ENCODE data around the gene L2HGDH. TPM values are rescaled to one million over a fixed set of nuclear protein-coding genes. Genes with fewer than 3 reads are reported as not detected.

L2HGDH gene
- total and polyA plus RNA-seq, 9 of the 15 experiments (the other 6 are each of a cell fraction or from before 2014, with no cell fraction given) = 1.7 to 16.1 (median 10.5) TPM

DNA sequence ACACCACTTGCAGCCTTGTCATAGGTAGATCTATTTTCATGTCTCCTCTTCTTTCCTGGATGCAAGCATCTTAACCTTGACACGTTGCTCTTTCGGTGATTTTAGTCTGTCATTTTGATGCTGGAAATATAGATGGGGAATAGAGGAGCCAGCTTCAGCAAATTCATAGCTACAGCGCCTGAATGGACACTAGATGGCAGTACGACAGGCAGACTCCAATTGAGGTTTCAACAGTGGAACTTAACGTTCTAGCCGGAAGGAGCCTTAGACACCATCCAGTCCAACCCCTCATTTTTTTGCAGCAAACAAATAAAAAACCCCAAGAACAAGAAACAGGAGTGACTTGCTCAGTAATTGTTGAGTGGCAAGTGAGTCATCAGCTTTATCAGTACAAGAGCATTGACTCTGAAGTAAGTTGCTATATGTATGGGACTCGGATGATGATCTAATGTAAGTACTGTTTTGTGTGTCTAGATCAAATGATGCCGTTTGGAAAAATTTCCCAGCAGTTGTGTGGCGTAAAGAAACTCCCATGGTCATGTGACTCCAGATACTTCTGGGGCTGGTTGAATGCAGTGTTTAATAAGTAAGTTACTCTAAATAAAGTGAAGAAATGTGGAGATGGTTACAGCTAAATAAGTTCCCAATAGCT lies 9.1 kb upstream of the L2HGDH start (continued):
- TF ChIP-seq, protein P1, sequence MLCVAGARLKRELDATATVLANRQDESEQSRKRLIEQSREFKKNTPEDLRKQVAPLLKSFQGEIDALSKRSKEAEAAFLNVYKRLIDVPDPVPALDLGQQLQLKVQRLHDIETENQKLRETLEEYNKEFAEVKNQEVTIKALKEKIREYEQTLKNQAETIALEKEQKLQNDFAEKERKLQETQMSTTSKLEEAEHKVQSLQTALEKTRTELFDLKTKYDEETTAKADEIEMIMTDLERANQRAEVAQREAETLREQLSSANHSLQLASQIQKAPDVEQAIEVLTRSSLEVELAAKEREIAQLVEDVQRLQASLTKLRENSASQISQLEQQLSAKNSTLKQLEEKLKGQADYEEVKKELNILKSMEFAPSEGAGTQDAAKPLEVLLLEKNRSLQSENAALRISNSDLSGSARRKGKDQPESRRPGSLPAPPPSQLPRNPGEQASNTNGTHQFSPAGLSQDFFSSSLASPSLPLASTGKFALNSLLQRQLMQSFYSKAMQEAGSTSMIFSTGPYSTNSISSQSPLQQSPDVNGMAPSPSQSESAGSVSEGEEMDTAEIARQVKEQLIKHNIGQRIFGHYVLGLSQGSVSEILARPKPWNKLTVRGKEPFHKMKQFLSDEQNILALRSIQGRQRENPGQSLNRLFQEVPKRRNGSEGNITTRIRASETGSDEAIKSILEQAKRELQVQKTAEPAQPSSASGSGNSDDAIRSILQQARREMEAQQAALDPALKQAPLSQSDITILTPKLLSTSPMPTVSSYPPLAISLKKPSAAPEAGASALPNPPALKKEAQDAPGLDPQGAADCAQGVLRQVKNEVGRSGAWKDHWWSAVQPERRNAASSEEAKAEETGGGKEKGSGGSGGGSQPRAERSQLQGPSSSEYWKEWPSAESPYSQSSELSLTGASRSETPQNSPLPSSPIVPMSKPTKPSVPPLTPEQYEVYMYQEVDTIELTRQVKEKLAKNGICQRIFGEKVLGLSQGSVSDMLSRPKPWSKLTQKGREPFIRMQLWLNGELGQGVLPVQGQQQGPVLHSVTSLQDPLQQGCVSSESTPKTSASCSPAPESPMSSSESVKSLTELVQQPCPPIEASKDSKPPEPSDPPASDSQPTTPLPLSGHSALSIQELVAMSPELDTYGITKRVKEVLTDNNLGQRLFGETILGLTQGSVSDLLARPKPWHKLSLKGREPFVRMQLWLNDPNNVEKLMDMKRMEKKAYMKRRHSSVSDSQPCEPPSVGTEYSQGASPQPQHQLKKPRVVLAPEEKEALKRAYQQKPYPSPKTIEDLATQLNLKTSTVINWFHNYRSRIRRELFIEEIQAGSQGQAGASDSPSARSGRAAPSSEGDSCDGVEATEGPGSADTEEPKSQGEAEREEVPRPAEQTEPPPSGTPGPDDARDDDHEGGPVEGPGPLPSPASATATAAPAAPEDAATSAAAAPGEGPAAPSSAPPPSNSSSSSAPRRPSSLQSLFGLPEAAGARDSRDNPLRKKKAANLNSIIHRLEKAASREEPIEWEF (CRISPR knock-in tag; IDR thresholded peaks at IDR 0.05) = no peak
- TF ChIP-seq ZNF239 (CRISPR knock-in tag; IDR thresholded peaks at IDR 0.05) (no peak), MXI1 (IDR thresholded peaks at IDR 0.05; ENCODE audit: low read depth, low read length) (no peak), ADNP (tag; IDR thresholded peaks at IDR 0.05) (no peak), POLR2AphosphoS5 (IDR thresholded peaks at IDR 0.05; ENCODE audit: control insufficient read depth, insufficient read depth, low read depth, low read length) (no peak), SNRNP70 (optimal IDR thresholded peaks at IDR 0.05; ENCODE audit: low read depth, low read length) (no peak), YBX1 (IDR thresholded peaks at IDR 0.05) (no peak), MED1 (CRISPR knock-in tag; IDR thresholded peaks at IDR 0.05; ENCODE audit: borderline replicate concordance) (no peak), ZFPM2 (CRISPR knock-in tag; IDR thresholded peaks at IDR 0.05) (no peak), ZNF699 (CRISPR knock-in tag; IDR thresholded peaks at IDR 0.05; ENCODE audit: insufficient replicate concordance) (no peak)
- TF ChIP-seq, protein P2, sequence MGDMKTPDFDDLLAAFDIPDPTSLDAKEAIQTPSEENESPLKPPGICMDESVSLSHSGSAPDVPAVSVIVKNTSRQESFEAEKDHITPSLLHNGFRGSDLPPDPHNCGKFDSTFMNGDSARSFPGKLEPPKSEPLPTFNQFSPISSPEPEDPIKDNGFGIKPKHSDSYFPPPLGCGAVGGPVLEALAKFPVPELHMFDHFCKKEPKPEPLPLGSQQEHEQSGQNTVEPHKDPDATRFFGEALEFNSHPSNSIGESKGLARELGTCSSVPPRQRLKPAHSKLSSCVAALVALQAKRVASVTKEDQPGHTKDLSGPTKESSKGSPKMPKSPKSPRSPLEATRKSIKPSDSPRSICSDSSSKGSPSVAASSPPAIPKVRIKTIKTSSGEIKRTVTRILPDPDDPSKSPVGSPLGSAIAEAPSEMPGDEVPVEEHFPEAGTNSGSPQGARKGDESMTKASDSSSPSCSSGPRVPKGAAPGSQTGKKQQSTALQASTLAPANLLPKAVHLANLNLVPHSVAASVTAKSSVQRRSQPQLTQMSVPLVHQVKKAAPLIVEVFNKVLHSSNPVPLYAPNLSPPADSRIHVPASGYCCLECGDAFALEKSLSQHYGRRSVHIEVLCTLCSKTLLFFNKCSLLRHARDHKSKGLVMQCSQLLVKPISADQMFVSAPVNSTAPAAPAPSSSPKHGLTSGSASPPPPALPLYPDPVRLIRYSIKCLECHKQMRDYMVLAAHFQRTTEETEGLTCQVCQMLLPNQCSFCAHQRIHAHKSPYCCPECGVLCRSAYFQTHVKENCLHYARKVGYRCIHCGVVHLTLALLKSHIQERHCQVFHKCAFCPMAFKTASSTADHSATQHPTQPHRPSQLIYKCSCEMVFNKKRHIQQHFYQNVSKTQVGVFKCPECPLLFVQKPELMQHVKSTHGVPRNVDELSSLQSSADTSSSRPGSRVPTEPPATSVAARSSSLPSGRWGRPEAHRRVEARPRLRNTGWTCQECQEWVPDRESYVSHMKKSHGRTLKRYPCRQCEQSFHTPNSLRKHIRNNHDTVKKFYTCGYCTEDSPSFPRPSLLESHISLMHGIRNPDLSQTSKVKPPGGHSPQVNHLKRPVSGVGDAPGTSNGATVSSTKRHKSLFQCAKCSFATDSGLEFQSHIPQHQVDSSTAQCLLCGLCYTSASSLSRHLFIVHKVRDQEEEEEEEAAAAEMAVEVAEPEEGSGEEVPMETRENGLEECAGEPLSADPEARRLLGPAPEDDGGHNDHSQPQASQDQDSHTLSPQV (IDR thresholded peaks at IDR 0.05) = no peak
- TF ChIP-seq, protein P3, sequence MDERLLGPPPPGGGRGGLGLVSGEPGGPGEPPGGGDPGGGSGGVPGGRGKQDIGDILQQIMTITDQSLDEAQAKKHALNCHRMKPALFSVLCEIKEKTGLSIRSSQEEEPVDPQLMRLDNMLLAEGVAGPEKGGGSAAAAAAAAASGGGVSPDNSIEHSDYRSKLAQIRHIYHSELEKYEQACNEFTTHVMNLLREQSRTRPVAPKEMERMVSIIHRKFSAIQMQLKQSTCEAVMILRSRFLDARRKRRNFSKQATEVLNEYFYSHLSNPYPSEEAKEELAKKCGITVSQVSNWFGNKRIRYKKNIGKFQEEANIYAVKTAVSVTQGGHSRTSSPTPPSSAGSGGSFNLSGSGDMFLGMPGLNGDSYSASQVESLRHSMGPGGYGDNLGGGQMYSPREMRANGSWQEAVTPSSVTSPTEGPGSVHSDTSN (CRISPR knock-in tag; IDR thresholded peaks at IDR 0.05; ENCODE audit: low read depth) = no peak
- TF ChIP-seq, protein P3 (tag; conservative IDR thresholded peaks at IDR 0.05; ENCODE audit: low read depth) = peak; percentile 77
- TF ChIP-seq, protein P4, sequence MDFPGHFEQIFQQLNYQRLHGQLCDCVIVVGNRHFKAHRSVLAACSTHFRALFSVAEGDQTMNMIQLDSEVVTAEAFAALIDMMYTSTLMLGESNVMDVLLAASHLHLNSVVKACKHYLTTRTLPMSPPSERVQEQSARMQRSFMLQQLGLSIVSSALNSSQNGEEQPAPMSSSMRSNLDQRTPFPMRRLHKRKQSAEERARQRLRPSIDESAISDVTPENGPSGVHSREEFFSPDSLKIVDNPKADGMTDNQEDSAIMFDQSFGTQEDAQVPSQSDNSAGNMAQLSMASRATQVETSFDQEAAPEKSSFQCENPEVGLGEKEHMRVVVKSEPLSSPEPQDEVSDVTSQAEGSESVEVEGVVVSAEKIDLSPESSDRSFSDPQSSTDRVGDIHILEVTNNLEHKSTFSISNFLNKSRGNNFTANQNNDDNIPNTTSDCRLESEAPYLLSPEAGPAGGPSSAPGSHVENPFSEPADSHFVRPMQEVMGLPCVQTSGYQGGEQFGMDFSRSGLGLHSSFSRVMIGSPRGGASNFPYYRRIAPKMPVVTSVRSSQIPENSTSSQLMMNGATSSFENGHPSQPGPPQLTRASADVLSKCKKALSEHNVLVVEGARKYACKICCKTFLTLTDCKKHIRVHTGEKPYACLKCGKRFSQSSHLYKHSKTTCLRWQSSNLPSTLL (IDR thresholded peaks at IDR 0.05) = no peak
